Heart left ventricle (tissue), 16 donors: Measurements from ENCODE around the gene SPAG17. TPM values are rescaled to one million over a fixed set of nuclear protein-coding genes. Genes with fewer than 3 reads are reported as not detected.

ENCODE experiments used
- ATAC-seq, 4 donors: fragments of 200-7000 bp; cut with Tn5 transposase; one replicate each; pipeline ENCODE4 v1.9.1; 2020 to 2022; ENCODE audit warnings: moderate library complexity in 4 of 4, mild to moderate bottlenecking in 3 of 4, moderate number of reproducible peaks in 1 of 4
- DNase-seq, 5 donors: peaks; one replicate each; pipeline ENCODE4 v3.0.0-alpha.2; 2020
- H3K27ac ChIP-seq, 12 donors: fragments of 200-600 bp; sonication (generic) in 4 of 12; one replicate each; pipeline versions ENCODE4 v1.5.0 to v1.8.0; 2016 to 2022; ENCODE audit warnings: mild to moderate bottlenecking in 2 of 12
- H3K27me3 ChIP-seq, 9 donors: fragments of 200-600 bp; sonication (generic) in 2 of 9; one replicate each; pipeline versions ENCODE4 v1.5.1 to v1.8.0; 2016 to 2022; ENCODE audit warnings: mild to moderate bottlenecking in 3 of 9
- H3K36me3 ChIP-seq, 9 donors: fragments of 200-600 bp; sonication (generic) in 2 of 9; one replicate each; pipeline versions ENCODE4 v1.5.0 to v1.8.0; 2018 to 2022; ENCODE audit warnings: mild to moderate bottlenecking in 2 of 9
- H3K4me1 ChIP-seq, 12 donors: fragments of 200-600 bp; sonication (generic) in 4 of 12; one replicate each; pipeline versions ENCODE4 v1.5.0 to v1.8.0; 2016 to 2022; ENCODE audit warnings: mild to moderate bottlenecking in 3 of 12
- H3K4me3 ChIP-seq, 12 donors: fragments of 200-600 bp; sonication (generic) in 4 of 12; one replicate each; pipeline versions ENCODE4 v1.5.0 to v1.8.0; 2017 to 2022; ENCODE audit warnings: mild to moderate bottlenecking in 9 of 12, moderate library complexity in 4 of 12
- H3K9me3 ChIP-seq, 12 donors: fragments of 200-600 bp; sonication (generic) in 4 of 12; one replicate each; pipeline versions ENCODE4 v1.5.0 to v1.8.0; 2016 to 2022; ENCODE audit warnings: mild to moderate bottlenecking in 1 of 12
- POLR2A ChIP-seq, 2 donors: fragments of 450-650 bp; IDR thresholded peaks; one replicate each; pipeline ENCODE4 v1.6.1; 2017; ENCODE audit warnings: antibody characterized with exemption in 2 of 2, mild to moderate bottlenecking in 2 of 2, moderate library complexity in 2 of 2
- WGBS, 4 donors: extraction: QIAGEN DNeasy Blood & Tissue Kit in 2 of 4; methylation state at CpG; one replicate each; pipeline versions ENCODE4 v1.1.5 to v1.1.7; 2013 to 2018; 5-methylcytosine and 5-hydroxymethylcytosine counted together
- intact Hi-C, 10 donors: fragments of 100-400 bp; cut with DNase I; formaldehyde crosslinking; loops; one replicate each; pipeline versions ENCODE4 v1.11.1 to v1.14.2; 2022
- polyA plus RNA-seq, 2 donors: library from polyadenylated mRNA; stranded (reverse); fragments of 200-250 nt; gene quantifications; one replicate each; pipeline ENCODE4 v1.2.3, GENCODE V29; 2013
- total RNA-seq, 9 donors: library from RNA; depleted of rRNA in 2 of 9; stranded (reverse); fragments of >200 nt in 2 of 9; fragmentation: NEBNext Ultra II Directional in 3 of 9; extraction: Animal tissue kit (Norgen Biotek cat#: 25700) in 3 of 9; gene quantifications; one replicate each; pipeline versions ENCODE4 v1.1.0 to v1.2.4, GENCODE V29; 2016 to 2023
- TF ChIP-seq, protein P1 (sequence below), 12 donors: fragments of 200-600 bp; sonication (generic) in 4 of 12; IDR thresholded peaks; one replicate each; pipeline versions ENCODE4 v1.5.0 to v1.8.0; 2018 to 2022; ENCODE audit warnings: antibody characterized with exemption in 12 of 12, mild to moderate bottlenecking in 5 of 12
- donor health status: ischemic (EF 13 %, LVEDD 7.1; RV severe dilation, severe dysfunction).
- donor health status: healthy with polysubstance abuse.
- donor health status: DM: no; HTN: yes; CAD: no.
- donor health status: DM: no; HTN: no; CAD: no.
- donor health status: ischemic (EF 25% LVEDD 6.9; RV normal size, moderate dysfunction).
- donor health status: ischemic (EF 25% LVEDD 5.7; RV mildly dilated, moderate dysfunction).
- donor health status: healthy.
- donor health status: DM: yes; HTN: yes; CAD: no.
- donor health status: ischemic (EF 35%, LVEDD 5.7; RV mildly dilated, moderate dysfunction).
- donor health status: nonischemic (EF 11% LVEDD 7.7; RV severe dilation, severe dysfunction).
- donor health status: DM: yes; HTN: yes; CAD: no.
- donor health status: PGD.
- donor health status: ischemic (EF 29% LVEDD 5.4; RV normal size, mild dysfunction).
- donor health status: nonischemic (EF 23%, LVEDD 6.1; RV moderate dilation, normal function).

Gene SPAG17
- total and polyA plus RNA-seq, 11 donors = 0.38 to 0.48 TPM; not detected in 9

DNA sequence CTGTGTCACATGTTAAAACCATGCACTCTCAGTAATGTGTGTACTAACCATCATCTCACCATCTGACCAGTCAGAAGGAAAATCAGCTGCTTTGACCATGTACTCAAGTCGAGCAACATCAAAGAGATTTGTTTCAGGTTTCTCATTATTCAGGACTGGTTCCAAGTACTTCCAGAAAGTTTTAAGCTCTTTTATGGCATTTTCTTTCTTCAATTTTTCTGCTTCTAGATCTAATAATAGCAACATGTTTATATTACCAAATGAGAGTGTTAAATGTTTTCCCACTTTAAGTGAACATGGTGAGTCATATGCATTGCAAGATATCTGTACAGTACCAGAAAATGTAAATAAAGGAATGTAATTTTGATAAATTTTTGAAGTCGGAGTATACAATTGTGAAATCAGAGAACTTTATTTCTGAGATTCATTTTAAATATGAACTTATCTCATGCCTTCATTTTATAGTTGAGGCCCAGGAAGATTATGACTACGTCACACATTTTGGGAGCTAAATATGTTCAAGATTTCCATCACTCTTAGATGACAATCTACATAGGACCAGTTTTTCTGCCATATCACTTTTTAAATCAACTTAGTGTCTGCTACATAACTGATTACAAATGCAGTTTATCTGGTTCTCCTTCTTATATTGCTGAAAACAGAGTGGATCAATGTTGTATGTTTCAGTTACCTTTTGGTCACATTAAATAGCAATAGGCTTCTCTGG, 87.2 kb downstream of the SPAG17 start:
- WGBS, 4 donors = 66 to 73% (median 72%) methylated on average over 3 of the region's 3 CpGs
- no peak for DNase-seq
- Histone ChIP-seq H3K27me3 (peaks cover 0 to 2% (median 0%) of the 10 kb centered on the region in 9 donors), H3K4me1 (peaks cover 0 to 5% (median 0%) of the 10 kb centered on the region in 12 donors), H3K27ac (no peak overlapping the region), H3K9me3 (no peaks in the 10 kb centered on the region), H3K4me3 (no peak overlapping the region), H3K36me3 (no peaks in the 10 kb centered on the region)
- intact Hi-C loops = no loop called here
- no peak for ATAC-seq
- TF ChIP-seq, protein P1, sequence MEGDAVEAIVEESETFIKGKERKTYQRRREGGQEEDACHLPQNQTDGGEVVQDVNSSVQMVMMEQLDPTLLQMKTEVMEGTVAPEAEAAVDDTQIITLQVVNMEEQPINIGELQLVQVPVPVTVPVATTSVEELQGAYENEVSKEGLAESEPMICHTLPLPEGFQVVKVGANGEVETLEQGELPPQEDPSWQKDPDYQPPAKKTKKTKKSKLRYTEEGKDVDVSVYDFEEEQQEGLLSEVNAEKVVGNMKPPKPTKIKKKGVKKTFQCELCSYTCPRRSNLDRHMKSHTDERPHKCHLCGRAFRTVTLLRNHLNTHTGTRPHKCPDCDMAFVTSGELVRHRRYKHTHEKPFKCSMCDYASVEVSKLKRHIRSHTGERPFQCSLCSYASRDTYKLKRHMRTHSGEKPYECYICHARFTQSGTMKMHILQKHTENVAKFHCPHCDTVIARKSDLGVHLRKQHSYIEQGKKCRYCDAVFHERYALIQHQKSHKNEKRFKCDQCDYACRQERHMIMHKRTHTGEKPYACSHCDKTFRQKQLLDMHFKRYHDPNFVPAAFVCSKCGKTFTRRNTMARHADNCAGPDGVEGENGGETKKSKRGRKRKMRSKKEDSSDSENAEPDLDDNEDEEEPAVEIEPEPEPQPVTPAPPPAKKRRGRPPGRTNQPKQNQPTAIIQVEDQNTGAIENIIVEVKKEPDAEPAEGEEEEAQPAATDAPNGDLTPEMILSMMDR (IDR thresholded peaks at IDR 0.05) = no peak

DNA sequence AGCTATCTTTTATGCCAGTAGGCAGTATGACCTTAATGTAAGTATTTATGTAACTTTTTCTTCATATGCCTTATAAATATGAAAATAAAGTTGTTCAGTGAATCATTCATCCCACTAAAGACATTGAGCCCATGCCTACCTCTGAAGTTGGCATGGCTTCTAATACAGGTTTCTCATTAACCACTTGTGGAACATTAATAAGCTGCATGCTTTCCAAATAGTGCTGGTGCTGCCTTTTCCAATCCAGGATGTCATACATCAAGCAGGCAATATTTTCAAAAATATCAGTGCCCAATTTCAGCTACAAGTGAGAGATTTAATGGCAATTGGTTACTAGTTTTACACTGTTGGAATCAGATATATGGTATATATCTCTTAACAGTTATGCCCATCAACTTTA, 92.0 kb downstream of the SPAG17 start:
- Histone ChIP-seq H3K27ac (no peak overlapping the region), H3K4me3 (no peak overlapping the region), H3K9me3 (no peaks in the 10 kb centered on the region), H3K4me1 (no peaks in the 10 kb centered on the region), H3K36me3 (no peaks in the 10 kb centered on the region), H3K27me3 (no peaks in the 10 kb centered on the region)
- DNase-seq (no peak), ATAC-seq (no peak)
- intact Hi-C loops = no loop called here
- no peak for TF ChIP-seq POLR2A (IDR thresholded peaks at IDR 0.05)
- TF ChIP-seq, protein P1 (IDR thresholded peaks at IDR 0.05) = no peak

DNA sequence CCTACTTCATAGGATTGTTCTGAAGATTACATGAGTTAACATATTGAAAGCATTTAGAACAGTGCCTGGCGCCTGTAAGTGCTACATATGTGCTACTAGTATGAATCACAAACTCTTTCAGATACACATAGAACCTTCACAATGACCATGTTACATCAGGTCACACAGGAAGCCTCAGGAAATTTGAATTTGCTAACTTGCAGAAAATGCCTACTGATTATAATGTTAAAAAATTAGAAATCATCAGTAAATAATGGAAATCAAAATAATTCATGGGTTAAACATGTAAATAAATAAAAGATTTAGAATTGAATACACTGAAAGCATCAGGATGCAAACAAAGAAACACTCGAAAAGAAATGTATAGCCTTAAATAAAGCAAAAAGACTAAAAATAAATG, 94.9 kb downstream of the SPAG17 start:
- H3K9me3 ChIP-seq = no peaks in the 10 kb centered on the region
- 79 to 85% (median 84%) methylated on average over 2 of the region's 2 CpGs for WGBS, 4 donors
- intact Hi-C loops = no loop called here
- no peaks in the 10 kb centered on the region for H3K36me3 ChIP-seq
- ATAC-seq = no peak
- no peak for TF ChIP-seq POLR2A (IDR thresholded peaks at IDR 0.05)
- TF ChIP-seq, protein P1 (IDR thresholded peaks at IDR 0.05) = no peak
- DNase-seq = no peak
- H3K27ac ChIP-seq = no peak overlapping the region
- peaks cover 0 to 3% (median 0%) of the 10 kb centered on the region in 9 donors for H3K27me3 ChIP-seq
- no peaks in the 10 kb centered on the region for H3K4me1 ChIP-seq
- H3K4me3 ChIP-seq = no peak overlapping the region

DNA sequence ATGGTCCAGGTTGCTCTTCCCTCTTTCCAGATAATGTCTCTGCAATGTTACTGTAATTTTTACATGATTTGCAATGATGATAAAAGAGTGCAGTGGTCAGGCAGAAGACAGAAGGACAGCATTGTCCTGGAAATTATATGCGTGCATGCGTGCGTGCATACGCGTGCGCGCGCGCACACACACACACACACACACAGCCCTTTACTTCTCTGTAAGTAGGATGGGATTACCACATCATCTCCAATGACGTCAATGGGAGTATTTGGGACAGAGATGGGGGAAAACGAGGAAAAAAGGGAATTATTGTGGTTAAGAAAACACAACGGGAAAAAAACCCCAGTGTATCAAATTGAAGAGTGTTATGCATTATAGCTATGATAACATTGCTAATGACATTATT, 99.7 kb downstream of the SPAG17 start:
- intact Hi-C loops = no loop called here
- no peak for TF ChIP-seq POLR2A (IDR thresholded peaks at IDR 0.05)
- TF ChIP-seq, protein P1 (IDR thresholded peaks at IDR 0.05) = no peak
- Histone ChIP-seq H3K36me3 (no peaks in the 10 kb centered on the region), H3K4me1 (no peaks in the 10 kb centered on the region), H3K27me3 (peaks cover 0 to 3% (median 0%) of the 10 kb centered on the region in 9 donors), H3K9me3 (no peaks in the 10 kb centered on the region), H3K4me3 (no peak overlapping the region), H3K27ac (no peak overlapping the region)
- no peak for ATAC-seq
- WGBS, 4 donors = 86 to 96% (median 90%) methylated on average over 12 of the region's 12 CpGs
- no peak for DNase-seq
